ENCODE results near the gene ATN1. TPM values are rescaled to one million over a fixed set of nuclear protein-coding genes. Genes with fewer than 3 reads are reported as not detected.

The ATN1 gene
- total RNA-seq, 1 experiment from 2014 or later, result 62.0 TPM

- CTCF ChIA-PET, result no interaction called here
- Mint-ChIP-seq H3K27me3 (ENCODE audit: unreplicated experiment) (peaks cover 26% of the 10 kb centered on the region), H3K9me3 (ENCODE audit: low read depth, unreplicated experiment) (no peaks in the 10 kb centered on the region), H3K27ac (ENCODE audit: unreplicated experiment) (no peak overlapping the region), H3K4me3 (ENCODE audit: low read depth, unreplicated experiment) (no peak overlapping the region), H3K4me1 (ENCODE audit: low read depth, unreplicated experiment) (no peaks in the 10 kb centered on the region), H3K36me3 (ENCODE audit: insufficient read depth, unreplicated experiment) (peaks cover 35% of the 10 kb centered on the region)
- TF ChIP-seq CTCF (IDR thresholded peaks at IDR 0.05; ENCODE audit: unreplicated experiment), result no peak
- DNase-seq, result no peak
- BruUV-seq (replicated peaks), result no TSS peak
- intact Hi-C loops (cut with micrococcal nuclease; ENCODE audit: unreplicated experiment), result no loop called here
These were observed 10.1 kb upstream of the ATN1 start for GRCh38 chr12:6917491-6918231.

GRCh38 chr12:6919588-6919987 is 8.2 kb upstream of the ATN1 start:
- CTCF ChIA-PET, result no interaction called here
- no TSS peak for BruUV-seq (replicated peaks)

GRCh38 chr12:6921539-6921938 is 6.2 kb upstream of the ATN1 start:
- Mint-ChIP-seq H3K27me3 (ENCODE audit: unreplicated experiment) (no peaks in the 10 kb centered on the region), H3K9me3 (ENCODE audit: low read depth, unreplicated experiment) (no peaks in the 10 kb centered on the region), H3K4me3 (ENCODE audit: low read depth, unreplicated experiment) (no peak overlapping the region), H3K36me3 (ENCODE audit: insufficient read depth, unreplicated experiment) (peaks cover 35% of the 10 kb centered on the region), H3K4me1 (ENCODE audit: low read depth, unreplicated experiment) (peaks cover 25% of the 10 kb centered on the region), H3K27ac (ENCODE audit: unreplicated experiment) (no peak overlapping the region)
- no peak for DNase-seq
- BruUV-seq (replicated peaks), result no TSS peak
- TF ChIP-seq CTCF (IDR thresholded peaks at IDR 0.05; ENCODE audit: unreplicated experiment), result no peak
- intact Hi-C loops (cut with micrococcal nuclease; ENCODE audit: unreplicated experiment), result no loop called here
- CTCF ChIA-PET, result interaction anchor here (1.1 kb wide), 1 partner anchor 22 kb away, joined by 3 read pairs; the partner anchor contains the start of genes C12orf57 and RNU7-1

More at GRCh38 chr12:6919588-6919987, 8.2 kb upstream of the ATN1 start:
- Mint-ChIP-seq H3K36me3 (ENCODE audit: insufficient read depth, unreplicated experiment) (peaks cover 29% of the 10 kb centered on the region), H3K27me3 (ENCODE audit: unreplicated experiment) (peaks cover 9% of the 10 kb centered on the region), H3K27ac (ENCODE audit: unreplicated experiment) (no peak overlapping the region), H3K4me1 (ENCODE audit: low read depth, unreplicated experiment) (peaks cover 5% of the 10 kb centered on the region), H3K9me3 (ENCODE audit: low read depth, unreplicated experiment) (no peaks in the 10 kb centered on the region), H3K4me3 (ENCODE audit: low read depth, unreplicated experiment) (no peak overlapping the region)
- no peak for TF ChIP-seq CTCF (IDR thresholded peaks at IDR 0.05; ENCODE audit: unreplicated experiment)
- no peak for DNase-seq
- intact Hi-C loops (cut with micrococcal nuclease; ENCODE audit: unreplicated experiment), result no loop called here

- TF ChIP-seq CTCF (IDR thresholded peaks at IDR 0.05; ENCODE audit: unreplicated experiment), result no peak
- intact Hi-C loops (cut with micrococcal nuclease; ENCODE audit: unreplicated experiment), result no loop called here
- H3K36me3 Mint-ChIP-seq (ENCODE audit: insufficient read depth, unreplicated experiment), result peaks cover 40% of the 10 kb centered on the region
- H3K4me3 Mint-ChIP-seq (ENCODE audit: low read depth, unreplicated experiment), result no peak overlapping the region
- BruUV-seq (replicated peaks), result no TSS peak
- no peak for DNase-seq
- H3K27me3 Mint-ChIP-seq (ENCODE audit: unreplicated experiment), result no peaks in the 10 kb centered on the region
- H3K9me3 Mint-ChIP-seq (ENCODE audit: low read depth, unreplicated experiment), result no peaks in the 10 kb centered on the region
- no peak overlapping the region for H3K27ac Mint-ChIP-seq (ENCODE audit: unreplicated experiment)
- peaks cover 32% of the 10 kb centered on the region for H3K4me1 Mint-ChIP-seq (ENCODE audit: low read depth, unreplicated experiment)
- CTCF ChIA-PET, result interaction anchor here (1.1 kb wide), 1 partner anchor 21 kb away, joined by 3 read pairs; the partner anchor contains the start of genes C12orf57 and RNU7-1
These were observed 5.5 kb upstream of the ATN1 start for GRCh38 chr12:6921996-6922946.
